ENCODE measurements around the gene MESD. TPM values are rescaled to one million over a fixed set of nuclear protein-coding genes. Genes with fewer than 3 reads are reported as not detected.

MESD gene
- total RNA-seq, 3 donors from 2014 or later: 18.5 to 24.5 (median 21.3) TPM

DNA sequence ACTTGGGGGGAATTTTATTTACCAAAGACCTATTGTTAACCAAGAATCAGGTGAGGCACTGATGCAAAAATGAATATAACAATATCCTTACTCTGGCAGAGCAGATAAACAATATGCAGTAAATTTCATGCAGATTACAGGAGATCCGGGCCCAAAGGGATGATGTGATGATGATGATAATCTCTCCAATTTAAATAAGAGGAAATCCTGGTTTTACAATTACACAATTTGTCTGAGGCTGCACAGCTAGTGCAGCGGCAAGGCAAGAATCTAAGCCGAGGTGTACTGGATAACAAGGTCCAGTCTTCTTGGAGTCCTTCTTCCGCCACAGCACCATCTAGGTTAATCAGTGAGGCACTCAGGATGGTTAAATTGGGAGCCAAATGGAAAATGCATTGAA is 2.4 kb upstream of the MESD start:
- Histone ChIP-seq H3K36me3 (ENCODE audit: low read depth) (no peaks in the 10 kb centered on the region), H3K9me3 (no peaks in the 10 kb centered on the region), H3K4me1 (ENCODE audit: low read depth) (peaks cover 6% of the 10 kb centered on the region), H3K4me3 (no peak overlapping the region)
- no peak for DNase-seq
- intact Hi-C loops (cut with DNase I, micrococcal nuclease): no loop called here
- no peak for ATAC-seq
- TF ChIP-seq, protein P1, sequence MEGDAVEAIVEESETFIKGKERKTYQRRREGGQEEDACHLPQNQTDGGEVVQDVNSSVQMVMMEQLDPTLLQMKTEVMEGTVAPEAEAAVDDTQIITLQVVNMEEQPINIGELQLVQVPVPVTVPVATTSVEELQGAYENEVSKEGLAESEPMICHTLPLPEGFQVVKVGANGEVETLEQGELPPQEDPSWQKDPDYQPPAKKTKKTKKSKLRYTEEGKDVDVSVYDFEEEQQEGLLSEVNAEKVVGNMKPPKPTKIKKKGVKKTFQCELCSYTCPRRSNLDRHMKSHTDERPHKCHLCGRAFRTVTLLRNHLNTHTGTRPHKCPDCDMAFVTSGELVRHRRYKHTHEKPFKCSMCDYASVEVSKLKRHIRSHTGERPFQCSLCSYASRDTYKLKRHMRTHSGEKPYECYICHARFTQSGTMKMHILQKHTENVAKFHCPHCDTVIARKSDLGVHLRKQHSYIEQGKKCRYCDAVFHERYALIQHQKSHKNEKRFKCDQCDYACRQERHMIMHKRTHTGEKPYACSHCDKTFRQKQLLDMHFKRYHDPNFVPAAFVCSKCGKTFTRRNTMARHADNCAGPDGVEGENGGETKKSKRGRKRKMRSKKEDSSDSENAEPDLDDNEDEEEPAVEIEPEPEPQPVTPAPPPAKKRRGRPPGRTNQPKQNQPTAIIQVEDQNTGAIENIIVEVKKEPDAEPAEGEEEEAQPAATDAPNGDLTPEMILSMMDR (IDR thresholded peaks at IDR 0.05): no peak

DNA sequence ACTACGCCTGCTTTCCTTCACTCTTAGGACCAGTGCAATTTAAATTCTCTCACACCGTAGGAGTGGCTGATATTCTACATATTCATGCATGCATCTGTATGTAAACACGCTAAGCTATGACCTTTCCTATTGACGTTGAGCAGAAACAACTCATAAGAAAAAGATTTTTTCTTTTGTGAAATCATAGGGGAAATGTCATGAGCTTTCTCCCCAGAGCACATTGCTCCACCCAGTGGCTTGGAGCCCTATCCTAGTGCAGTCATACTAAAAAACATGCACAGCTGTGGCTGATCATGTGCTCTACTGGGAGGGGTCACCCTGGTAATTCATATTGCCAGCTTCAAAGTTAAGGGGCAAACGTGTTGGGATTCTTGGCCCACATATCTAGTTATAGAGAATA is 1.8 kb upstream of the MESD start:
- Histone ChIP-seq H3K36me3 (ENCODE audit: low read depth) (no peaks in the 10 kb centered on the region), H3K4me3 (no peak overlapping the region), H3K4me1 (ENCODE audit: low read depth) (peaks cover 6% of the 10 kb centered on the region), H3K9me3 (no peaks in the 10 kb centered on the region)
- DNase-seq: peak in 1 of 3 donors; percentile 60
- intact Hi-C loops (cut with DNase I, micrococcal nuclease): no loop called here
- no peak for ATAC-seq
- TF ChIP-seq, protein P1 (IDR thresholded peaks at IDR 0.05): no peak

DNA sequence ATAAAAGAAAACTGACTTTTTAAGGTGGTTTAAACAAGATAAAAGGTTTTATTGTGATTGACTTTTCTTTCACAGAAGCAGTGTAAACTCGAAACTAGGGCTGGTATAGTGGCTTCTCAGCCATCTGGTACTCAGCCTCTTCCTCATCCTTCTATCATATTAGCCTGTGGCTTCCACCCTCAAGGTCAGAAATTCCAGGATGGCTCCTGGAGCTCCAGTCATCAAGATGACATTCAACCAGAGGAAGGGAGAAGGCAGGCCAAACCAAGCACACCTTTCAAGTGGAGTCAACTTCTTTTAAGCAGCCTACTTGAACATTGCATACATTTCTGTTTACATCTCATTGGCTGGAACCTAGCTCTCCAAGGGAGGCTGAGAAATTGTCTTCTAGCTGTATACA is 1.3 kb upstream of the MESD start:
- Histone ChIP-seq H3K4me3 (no peak overlapping the region), H3K4me1 (ENCODE audit: low read depth) (peaks cover 6% of the 10 kb centered on the region), H3K9me3 (no peaks in the 10 kb centered on the region), H3K36me3 (ENCODE audit: low read depth) (no peaks in the 10 kb centered on the region)
- intact Hi-C loops (cut with DNase I, micrococcal nuclease): no loop called here
- TF ChIP-seq, protein P1 (IDR thresholded peaks at IDR 0.05): no peak
- ATAC-seq: no peak
- no peak for DNase-seq

DNA sequence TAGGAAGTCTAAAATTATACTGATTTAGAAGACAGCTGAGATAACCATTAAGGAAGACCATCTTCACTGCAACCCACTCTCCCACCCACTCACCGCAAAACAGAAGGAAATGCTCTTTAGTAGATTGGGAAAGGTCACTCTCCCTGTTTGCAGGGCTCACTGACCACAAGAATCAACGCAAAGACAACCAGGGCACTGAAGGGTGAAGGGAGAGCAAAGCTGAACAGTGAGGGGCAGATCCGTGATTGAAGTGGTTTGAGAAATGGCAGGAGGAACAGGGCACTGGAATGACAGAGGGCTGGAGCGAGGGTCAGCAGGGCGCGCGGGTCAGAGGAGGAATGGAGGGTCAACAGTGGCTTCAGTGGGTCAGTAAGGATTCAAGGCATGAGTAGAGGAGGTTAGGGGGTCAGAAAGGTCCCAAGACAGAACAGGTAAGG is 520 bp downstream of the MESD start:
- Histone ChIP-seq H3K36me3 (ENCODE audit: low read depth) (no peaks in the 10 kb centered on the region), H3K9me3 (no peaks in the 10 kb centered on the region), H3K4me3 (peak overlapping the region; percentile 72), H3K4me1 (ENCODE audit: low read depth) (peaks cover 6% of the 10 kb centered on the region)
- TF ChIP-seq, protein P1 (IDR thresholded peaks at IDR 0.05): no peak
- intact Hi-C loops (cut with DNase I, micrococcal nuclease): no loop called here
- peak; percentile 4 for ATAC-seq
- DNase-seq: peak in 2 of 3 donors; percentile 19 to 44

DNA sequence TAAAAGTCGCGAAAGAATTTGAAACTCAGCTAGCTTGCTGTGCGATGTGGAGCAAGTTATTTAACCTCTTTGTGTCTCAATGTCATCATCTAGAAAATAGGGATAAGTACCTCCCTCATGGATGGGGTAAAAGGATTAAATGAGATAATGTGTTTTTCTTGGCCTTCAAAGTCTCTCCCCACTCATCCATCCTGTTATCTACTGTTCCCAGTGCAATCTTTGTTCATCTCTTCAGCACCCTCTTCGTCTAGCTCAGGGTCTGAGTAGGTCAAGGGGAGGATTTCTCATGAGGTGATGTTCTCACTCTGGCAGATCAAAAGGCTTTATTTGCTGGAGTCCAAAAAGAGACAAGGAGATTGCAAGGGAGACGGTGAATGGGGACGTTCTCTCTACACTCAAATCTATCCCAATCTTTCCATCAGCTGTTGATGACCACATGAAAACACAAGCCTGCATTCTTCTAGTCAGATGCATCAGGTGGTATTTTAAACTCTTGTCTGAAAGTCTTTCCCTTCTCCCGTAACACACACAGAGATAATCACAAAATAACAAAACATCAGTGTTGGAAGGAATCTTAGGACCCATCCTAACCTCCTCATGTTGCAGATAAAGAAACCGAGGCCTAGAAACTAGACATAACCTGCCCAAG is 1.3 kb downstream of the MESD start:
- DNase-seq (no peak), ATAC-seq (no peak)
- Histone ChIP-seq H3K9me3 (no peaks in the 10 kb centered on the region), H3K36me3 (ENCODE audit: low read depth) (no peaks in the 10 kb centered on the region), H3K4me1 (ENCODE audit: low read depth) (peaks cover 6% of the 10 kb centered on the region), H3K4me3 (no peak overlapping the region)
- intact Hi-C loops (cut with DNase I, micrococcal nuclease): no loop called here
- TF ChIP-seq, protein P1 (IDR thresholded peaks at IDR 0.05): no peak

All from mucosa of descending colon (tissue), 3 donors.